Small intestine (tissue), 7 donors: Measurements from ENCODE around the gene METTL24. TPM values are rescaled to one million over a fixed set of nuclear protein-coding genes. Genes with fewer than 3 reads are reported as not detected.
A peak's percentile ranks its signal among the peaks of the same experiment; 100 is the strongest.
"Not testable (repeated sequence)": the region's sequence is repeated elsewhere in the genome, so short reads cannot be mapped to it uniquely, and the experiment has no call there.

ENCODE experiments used
- DNase-seq, 2 donors: peaks; one replicate each; pipeline versions ENCODE4 v3.0.0 to v3.0.0-alpha.2; 2013
- FAIRE-seq: peaks from 2 replicates; lab custom pipeline; 2012; peaks lifted over from hg19 to GRCh38; lab: Jason Lieb, UNC
- H3K27ac ChIP-seq, 3 donors: one replicate each; pipeline ENCODE4 v1.5.1; 2013; ENCODE audit warnings: low read length in 2 of 3, mild to moderate bottlenecking in 2 of 3, control low read depth in 1 of 3, inconsistent platforms in 1 of 3, low read depth in 1 of 3, moderate library complexity in 1 of 3
- H3K27me3 ChIP-seq, 3 donors: one replicate each; pipeline ENCODE4 v1.6.1; 2013; ENCODE audit warnings: low read length in 3 of 3, inconsistent platforms in 1 of 3; ENCODE audit not compliant: control insufficient read depth in 3 of 3, insufficient read depth in 3 of 3
- H3K36me3 ChIP-seq, 3 donors: one replicate each; pipeline ENCODE4 v1.6.1; 2013; ENCODE audit warnings: low read length in 3 of 3, inconsistent platforms in 1 of 3, low read depth in 1 of 3, mild to moderate bottlenecking in 1 of 3, moderate library complexity in 1 of 3; ENCODE audit not compliant: control insufficient read depth in 3 of 3, insufficient read depth in 2 of 3
- H3K4me1 ChIP-seq, 3 donors: one replicate each; pipeline ENCODE4 v1.6.1; 2013; ENCODE audit warnings: low read length in 2 of 3, inconsistent platforms in 1 of 3, low read depth in 1 of 3, mild to moderate bottlenecking in 1 of 3, moderate library complexity in 1 of 3; ENCODE audit not compliant: control insufficient read depth in 3 of 3, insufficient read depth in 2 of 3
- H3K4me3 ChIP-seq, 3 donors: one replicate each; pipeline ENCODE4 v1.5.1; 2013; ENCODE audit warnings: low read length in 3 of 3, control low read depth in 1 of 3, inconsistent platforms in 1 of 3, low read depth in 1 of 3, mild to moderate bottlenecking in 1 of 3, moderate library complexity in 1 of 3
- H3K9me3 ChIP-seq, 2 donors: one replicate each; pipeline ENCODE4 v1.6.1; 2013; ENCODE audit warnings: low read depth in 1 of 2, low read length in 1 of 2; ENCODE audit not compliant: control insufficient read depth in 2 of 2, insufficient read depth in 1 of 2
- WGBS, 3 donors: extraction: QIAGEN DNeasy Blood & Tissue Kit; methylation state at CpG; one replicate each; pipeline ENCODE4 v1.1.7; 2013; 5-methylcytosine and 5-hydroxymethylcytosine counted together
- polyA plus RNA-seq, 4 donors: library from polyadenylated mRNA; stranded (reverse) in 3 of 4; unstranded in 1 of 4; fragments of 200-250 nt in 3 of 4; fragments of 120-200 nt in 1 of 4; gene quantifications; one replicate each; pipeline versions ENCODE4 v1.2.1 to v1.2.3, GENCODE V29; 2013
- donor health status: healthy with polysubstance abuse.
- donor health status: control.
- donor health status: control.
- donor health status: Bipolar disorder and iron deficiency.
- donor health status: healthy.

METTL24 gene
- polyA plus RNA-seq, 4 donors: 0.66 to 1.1 TPM; not detected in 2

- H3K4me1 ChIP-seq: peaks cover 0 to 4% (median 0%) of the 10 kb centered on the region in 3 donors
- H3K27ac ChIP-seq: no peak overlapping the region
- no peak overlapping the region for H3K4me3 ChIP-seq
- H3K27me3 ChIP-seq: peaks cover 0 to 3% (median 0%) of the 10 kb centered on the region in 3 donors
- no peaks in the 10 kb centered on the region for H3K9me3 ChIP-seq
- H3K36me3 ChIP-seq: no peaks in the 10 kb centered on the region
- 93 to 94% (median 94%) methylated on average over 3 of the region's 3 CpGs for WGBS, 3 donors
- DNase-seq: no peak
- FAIRE-seq: no peak
Measured at GRCh38 chr6:110351546-110351945, 6.6 kb downstream of the METTL24 start.

DNA sequence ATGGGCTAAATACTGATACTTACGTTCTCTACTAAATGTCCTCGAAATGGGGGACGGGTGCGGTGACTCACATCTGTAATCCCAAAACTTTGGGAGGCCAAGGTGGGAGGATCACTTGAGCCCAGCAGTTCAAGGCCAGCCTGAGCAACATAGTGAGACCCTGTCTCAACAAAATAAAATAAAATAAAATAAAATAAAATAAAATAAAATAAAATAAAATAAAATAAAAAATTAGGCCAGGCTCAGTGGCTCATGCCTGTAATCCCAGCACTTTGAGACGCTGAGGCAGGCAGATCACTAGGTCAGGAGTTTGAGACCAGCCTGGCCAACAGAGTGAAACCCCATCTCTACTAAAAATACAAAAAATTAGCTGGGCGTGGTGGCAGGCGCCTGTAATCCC, 7.6 kb downstream of the METTL24 start:
- DNase-seq, FAIRE-seq, H3K4me3 ChIP-seq, H3K36me3 ChIP-seq, H3K4me1 ChIP-seq, H3K27me3 ChIP-seq, H3K9me3 ChIP-seq, H3K27ac ChIP-seq: not testable (repeated sequence)
- 92 to 96% (median 92%) methylated on average over 7 of the region's 7 CpGs for WGBS, 3 donors

- no peak overlapping the region for H3K4me3 ChIP-seq
- H3K4me1 ChIP-seq: no peaks in the 10 kb centered on the region
- no peak for FAIRE-seq
- 86 to 93% (median 93%) methylated on average over 11 of the region's 11 CpGs for WGBS, 3 donors
- H3K36me3 ChIP-seq: no peaks in the 10 kb centered on the region
- no peak overlapping the region for H3K27ac ChIP-seq
- no peaks in the 10 kb centered on the region for H3K9me3 ChIP-seq
- no peak for DNase-seq
- H3K27me3 ChIP-seq: no peaks in the 10 kb centered on the region
Measured at GRCh38 chr6:110348961-110349690, 9.0 kb downstream of the METTL24 start.

- H3K4me3 ChIP-seq: no peak overlapping the region
- H3K9me3 ChIP-seq: no peaks in the 10 kb centered on the region
- H3K4me1 ChIP-seq: no peaks in the 10 kb centered on the region
- H3K36me3 ChIP-seq: no peaks in the 10 kb centered on the region
- no peak for FAIRE-seq
- H3K27me3 ChIP-seq: no peaks in the 10 kb centered on the region
- WGBS, 3 donors: 81 to 86% (median 86%) methylated on average over 4 of the region's 4 CpGs
- DNase-seq: no peak
- H3K27ac ChIP-seq: no peak overlapping the region
Measured at GRCh38 chr6:110345025-110345424, 13.1 kb downstream of the METTL24 start.

DNA sequence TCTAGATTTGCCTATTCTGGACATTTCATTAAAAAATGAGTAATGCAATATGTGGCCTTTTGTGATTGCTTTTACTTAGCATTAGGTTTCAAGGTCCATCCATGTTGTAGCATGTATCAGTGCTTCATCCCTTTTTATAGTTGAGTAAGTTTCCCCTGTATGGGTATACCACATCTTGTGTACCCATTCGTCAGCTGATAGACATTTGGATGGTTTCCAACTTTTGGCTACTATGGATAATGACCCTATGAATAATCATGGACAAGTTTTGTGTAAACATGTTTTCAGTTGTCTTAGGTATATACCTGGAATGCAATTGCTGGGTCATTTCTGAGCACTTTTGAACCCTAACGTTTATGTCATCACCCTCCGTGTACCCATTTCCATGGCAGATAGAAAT, 15.4 kb downstream of the METTL24 start:
- Histone ChIP-seq H3K36me3 (no peaks in the 10 kb centered on the region), H3K4me1 (no peaks in the 10 kb centered on the region), H3K27me3 (no peaks in the 10 kb centered on the region), H3K9me3 (no peaks in the 10 kb centered on the region), H3K4me3 (no peak overlapping the region), H3K27ac (no peak overlapping the region)
- DNase-seq (no peak), FAIRE-seq (no peak)
- 91 to 92% (median 91%) methylated on average over 3 of the region's 3 CpGs for WGBS, 3 donors

- peak; percentile 19 to 28 for DNase-seq
- Histone ChIP-seq H3K27ac (no peak overlapping the region), H3K36me3 (no peaks in the 10 kb centered on the region), H3K27me3 (no peaks in the 10 kb centered on the region), H3K9me3 (no peaks in the 10 kb centered on the region), H3K4me3 (no peak overlapping the region), H3K4me1 (no peaks in the 10 kb centered on the region)
- FAIRE-seq: no peak
- 83 to 88% (median 86%) methylated on average over 10 of the region's 10 CpGs for WGBS, 3 donors
Measured at GRCh38 chr6:110341663-110342596, 16.2 kb downstream of the METTL24 start.

DNA sequence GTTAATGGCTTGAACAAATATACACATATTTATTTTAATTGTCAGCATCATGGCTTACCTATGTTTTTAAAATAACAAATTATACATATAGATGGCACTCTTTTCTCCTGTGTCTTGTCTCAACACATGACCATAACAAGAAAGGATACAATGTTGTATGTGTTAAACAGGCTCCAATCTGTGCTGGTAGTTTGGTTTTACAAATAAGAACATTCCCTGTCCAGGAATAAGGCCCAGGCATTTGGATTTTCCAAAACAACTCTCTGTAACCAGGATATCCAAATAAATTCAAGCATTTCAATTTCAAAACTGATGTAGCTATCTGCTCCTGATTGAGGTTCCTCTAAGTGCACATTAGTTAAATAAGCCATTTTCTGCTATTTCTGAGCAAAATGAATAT, 17.1 kb downstream of the METTL24 start:
- Histone ChIP-seq H3K4me1 (no peaks in the 10 kb centered on the region), H3K27me3 (no peaks in the 10 kb centered on the region), H3K27ac (no peak overlapping the region), H3K4me3 (no peak overlapping the region), H3K36me3 (no peaks in the 10 kb centered on the region), H3K9me3 (no peaks in the 10 kb centered on the region)
- no peak for FAIRE-seq
- DNase-seq: no peak

DNA sequence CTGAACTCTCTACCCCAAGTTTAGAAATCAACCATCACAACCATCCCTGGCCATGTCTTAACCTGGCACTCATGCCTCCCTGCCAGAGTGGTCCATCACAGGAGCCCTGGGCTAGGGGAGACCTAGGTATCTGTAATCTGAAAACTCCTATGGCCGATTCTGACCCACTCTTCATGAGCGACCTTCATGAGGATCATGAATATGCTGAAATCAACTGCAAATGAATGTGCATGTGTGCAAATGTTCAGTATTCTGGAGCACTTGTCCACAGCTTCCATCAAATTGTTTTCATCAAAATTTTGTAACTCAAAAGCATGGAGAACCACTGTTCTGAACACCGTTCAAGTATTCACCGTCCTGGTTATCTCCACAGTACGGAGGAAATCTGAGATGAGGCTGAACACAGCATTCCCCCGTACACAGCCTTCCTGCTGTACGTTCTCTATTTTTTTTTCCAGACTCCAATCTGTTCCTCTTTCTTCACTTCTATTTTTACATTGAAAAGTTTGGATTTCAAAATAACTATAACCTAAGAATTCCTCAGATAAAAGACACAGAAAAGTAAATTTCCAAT, 17.7 kb downstream of the METTL24 start:
- Histone ChIP-seq H3K4me3 (no peak overlapping the region), H3K9me3 (no peaks in the 10 kb centered on the region), H3K27ac (no peak overlapping the region), H3K36me3 (no peaks in the 10 kb centered on the region), H3K4me1 (no peaks in the 10 kb centered on the region), H3K27me3 (no peaks in the 10 kb centered on the region)
- WGBS, 3 donors: 80 to 90% (median 89%) methylated on average over 7 of the region's 7 CpGs
- FAIRE-seq (no peak), DNase-seq (no peak)
